ENCODE data around the gene VDAC2. TPM values are rescaled to one million over a fixed set of nuclear protein-coding genes. Genes with fewer than 3 reads are reported as not detected.

The VDAC2 gene
- total RNA-seq, 1 experiment from 2014 or later = 340 TPM

DNA sequence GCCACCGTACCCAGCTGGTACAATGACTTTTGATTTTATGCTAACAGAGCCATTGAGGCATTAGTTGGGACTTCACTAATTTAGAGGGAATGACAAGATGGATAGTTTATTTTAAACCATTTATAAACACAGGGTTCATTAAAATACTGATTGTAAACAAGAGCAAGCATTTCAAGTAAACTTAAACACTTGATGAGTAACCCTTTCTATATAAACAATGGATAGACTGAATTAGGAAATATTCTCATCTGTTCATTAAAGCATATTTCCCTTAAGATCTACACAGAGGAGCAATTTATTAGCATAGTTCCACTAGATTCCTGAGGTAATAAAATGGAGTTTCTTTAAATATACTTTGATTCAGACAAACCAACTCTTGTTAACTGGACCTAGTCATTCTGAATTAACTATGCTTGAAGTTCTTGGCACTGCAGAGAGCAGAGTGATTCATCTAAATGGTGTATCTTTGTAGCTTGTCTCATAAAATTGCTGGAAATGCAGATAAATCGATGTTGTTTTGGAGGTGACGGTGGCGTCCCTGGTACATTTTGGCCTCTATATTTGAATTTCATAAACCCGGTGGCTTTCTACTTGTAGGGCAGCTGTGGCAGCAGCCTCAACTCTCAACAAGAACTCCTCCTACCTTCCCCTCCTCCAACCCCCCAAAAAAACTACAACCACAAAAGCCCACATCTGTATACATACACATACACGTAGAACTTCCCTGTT, 15.4 kb upstream of the VDAC2 start:
- Histone ChIP-seq H3K36me3 (ENCODE audit: control insufficient read depth, insufficient read depth, low read length) (no peaks in the 10 kb centered on the region), H3K4me3 (ENCODE audit: low read depth in 2 of 2, low read length in 2 of 2) (no peak overlapping the region), H3K27ac (ENCODE audit: low read length) (no peak overlapping the region), H3K9me3 (ENCODE audit: control insufficient read depth, insufficient read depth, low read depth, low read length) (no peaks in the 10 kb centered on the region), H3K4me1 (ENCODE audit: control insufficient read depth, insufficient read depth, low read length) (peaks cover 9% of the 10 kb centered on the region), H3K27me3 (ENCODE audit: control insufficient read depth, insufficient read depth, low read length) (no peaks in the 10 kb centered on the region)
- in situ Hi-C loops (cut with HindIII; ENCODE audit: low pct_unique_long_range_greater_than_20kb, low sequenced_read_pairs) = no loop called here
- no peak for DNase-seq (ENCODE audit: low read depth, low spot score)
- TF ChIP-seq REST (IDR thresholded peaks at IDR 0.05; ENCODE audit: insufficient read depth in 1 of 2, low read depth in 2 of 2, low read length in 1 of 2) (no peak), POLR2AphosphoS5 (IDR thresholded peaks at IDR 0.05; ENCODE audit: low read depth, low read length) (no peak), SIN3A (IDR thresholded peaks at IDR 0.05; ENCODE audit: borderline replicate concordance, insufficient read depth, low read depth, low read length) (no peak), TCF7L2 (IDR thresholded peaks at IDR 0.05; ENCODE audit: low read depth, low read length) (no peak)
- TF ChIP-seq, protein P1, sequence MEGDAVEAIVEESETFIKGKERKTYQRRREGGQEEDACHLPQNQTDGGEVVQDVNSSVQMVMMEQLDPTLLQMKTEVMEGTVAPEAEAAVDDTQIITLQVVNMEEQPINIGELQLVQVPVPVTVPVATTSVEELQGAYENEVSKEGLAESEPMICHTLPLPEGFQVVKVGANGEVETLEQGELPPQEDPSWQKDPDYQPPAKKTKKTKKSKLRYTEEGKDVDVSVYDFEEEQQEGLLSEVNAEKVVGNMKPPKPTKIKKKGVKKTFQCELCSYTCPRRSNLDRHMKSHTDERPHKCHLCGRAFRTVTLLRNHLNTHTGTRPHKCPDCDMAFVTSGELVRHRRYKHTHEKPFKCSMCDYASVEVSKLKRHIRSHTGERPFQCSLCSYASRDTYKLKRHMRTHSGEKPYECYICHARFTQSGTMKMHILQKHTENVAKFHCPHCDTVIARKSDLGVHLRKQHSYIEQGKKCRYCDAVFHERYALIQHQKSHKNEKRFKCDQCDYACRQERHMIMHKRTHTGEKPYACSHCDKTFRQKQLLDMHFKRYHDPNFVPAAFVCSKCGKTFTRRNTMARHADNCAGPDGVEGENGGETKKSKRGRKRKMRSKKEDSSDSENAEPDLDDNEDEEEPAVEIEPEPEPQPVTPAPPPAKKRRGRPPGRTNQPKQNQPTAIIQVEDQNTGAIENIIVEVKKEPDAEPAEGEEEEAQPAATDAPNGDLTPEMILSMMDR (IDR thresholded peaks at IDR 0.05) = no peak
- ChIA-PET CTCF (interaction anchor here (1.6 kb wide), 1 partner anchor 14 kb away, joined by 4 read pairs; no protein-coding TSS in a partner anchor), POLR2A (no interaction called here)
- ATAC-seq = peak; percentile 37; the same call in 1 of the 2 replicates
- intact Hi-C loops (cut with micrococcal nuclease; ENCODE audit: unreplicated experiment) = no loop called here
- no TSS peak for BruUV-seq (replicated peaks)

DNA sequence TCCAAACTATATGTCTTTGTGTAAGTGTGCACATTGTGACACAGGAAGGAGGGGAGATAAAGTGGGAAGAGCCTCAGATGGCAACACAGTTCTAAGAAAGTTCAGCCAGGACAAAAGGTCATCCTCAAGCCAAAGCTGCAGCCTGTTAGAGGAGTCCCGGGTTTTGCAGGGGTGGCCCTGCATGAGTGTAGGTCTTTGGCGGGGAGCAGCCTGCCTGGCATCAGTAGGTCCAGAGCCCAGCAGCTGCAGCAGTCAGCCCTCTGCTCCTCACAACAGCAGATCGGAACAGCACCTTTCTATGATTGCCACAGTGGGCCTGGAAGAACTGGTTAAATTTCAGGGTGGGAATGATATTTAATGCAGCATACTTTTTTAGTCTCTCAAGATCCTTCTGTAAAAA, 13.5 kb upstream of the VDAC2 start:
- no peak overlapping the region for H3K4me3 ChIP-seq (ENCODE audit: low read depth in 2 of 2, low read length in 2 of 2)
- in situ Hi-C loops (cut with HindIII; ENCODE audit: low pct_unique_long_range_greater_than_20kb, low sequenced_read_pairs) = no loop called here
- DNase-seq (ENCODE audit: low read depth, low spot score) (no peak), ATAC-seq (no peak)
- ChIA-PET POLR2A (interaction anchor here (0.8 to 1.0 kb wide), 2 partner anchors 15 to 77 kb away, joined by 3 to 7 read pairs; no protein-coding TSS in a partner anchor), CTCF (interaction anchor here (1.7 kb wide), 1 partner anchor 9 kb away, joined by 3 read pairs; no protein-coding TSS in a partner anchor)
- peaks cover 3% of the 10 kb centered on the region for H3K4me1 ChIP-seq (ENCODE audit: control insufficient read depth, insufficient read depth, low read length)
- intact Hi-C loops (cut with micrococcal nuclease; ENCODE audit: unreplicated experiment) = no loop called here
- H3K36me3 ChIP-seq (ENCODE audit: control insufficient read depth, insufficient read depth, low read length) = no peaks in the 10 kb centered on the region
- H3K27me3 ChIP-seq (ENCODE audit: control insufficient read depth, insufficient read depth, low read length) = no peaks in the 10 kb centered on the region
- no TSS peak for BruUV-seq (replicated peaks)
- no peak overlapping the region for H3K27ac ChIP-seq (ENCODE audit: low read length)
- no peak for TF ChIP-seq REST (IDR thresholded peaks at IDR 0.05; ENCODE audit: insufficient read depth in 1 of 2, low read depth in 2 of 2, low read length in 1 of 2)
- no peak for TF ChIP-seq TCF7L2 (IDR thresholded peaks at IDR 0.05; ENCODE audit: low read depth, low read length)
- TF ChIP-seq, protein P1 (IDR thresholded peaks at IDR 0.05) = no peak
- no peak for TF ChIP-seq POLR2AphosphoS5 (IDR thresholded peaks at IDR 0.05; ENCODE audit: low read depth, low read length)
- TF ChIP-seq SIN3A (IDR thresholded peaks at IDR 0.05; ENCODE audit: borderline replicate concordance, insufficient read depth, low read depth, low read length) = no peak
- no peaks in the 10 kb centered on the region for H3K9me3 ChIP-seq (ENCODE audit: control insufficient read depth, insufficient read depth, low read depth, low read length)
